ENCODE measurements around the gene ARHGAP25.

DNA sequence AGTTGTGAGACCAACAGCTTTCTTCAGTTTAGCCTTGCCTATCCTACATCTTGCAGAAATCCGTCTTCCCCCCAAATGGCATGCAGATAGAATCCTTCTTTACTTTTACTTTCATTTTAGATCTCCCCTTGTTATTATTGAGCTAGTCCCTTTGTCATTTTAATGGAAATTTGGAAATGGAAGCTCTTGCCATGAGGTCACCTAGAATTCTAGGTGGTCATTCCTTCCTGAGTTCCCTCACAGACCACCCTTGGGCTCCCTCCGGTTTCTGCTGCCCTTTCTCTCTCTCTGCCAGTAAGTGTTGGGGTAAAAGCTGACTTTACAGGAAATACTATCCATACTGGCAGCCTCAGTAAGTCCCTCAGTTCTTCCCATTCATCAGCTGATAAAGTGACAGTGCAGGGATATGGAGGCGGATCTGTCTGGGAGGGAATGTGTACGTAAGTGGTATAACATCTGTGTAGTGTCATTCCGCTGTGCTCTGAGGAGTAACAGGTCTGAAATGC, 30.2 kb downstream of the ARHGAP25 start:
- TF ChIP-seq, protein P1, sequence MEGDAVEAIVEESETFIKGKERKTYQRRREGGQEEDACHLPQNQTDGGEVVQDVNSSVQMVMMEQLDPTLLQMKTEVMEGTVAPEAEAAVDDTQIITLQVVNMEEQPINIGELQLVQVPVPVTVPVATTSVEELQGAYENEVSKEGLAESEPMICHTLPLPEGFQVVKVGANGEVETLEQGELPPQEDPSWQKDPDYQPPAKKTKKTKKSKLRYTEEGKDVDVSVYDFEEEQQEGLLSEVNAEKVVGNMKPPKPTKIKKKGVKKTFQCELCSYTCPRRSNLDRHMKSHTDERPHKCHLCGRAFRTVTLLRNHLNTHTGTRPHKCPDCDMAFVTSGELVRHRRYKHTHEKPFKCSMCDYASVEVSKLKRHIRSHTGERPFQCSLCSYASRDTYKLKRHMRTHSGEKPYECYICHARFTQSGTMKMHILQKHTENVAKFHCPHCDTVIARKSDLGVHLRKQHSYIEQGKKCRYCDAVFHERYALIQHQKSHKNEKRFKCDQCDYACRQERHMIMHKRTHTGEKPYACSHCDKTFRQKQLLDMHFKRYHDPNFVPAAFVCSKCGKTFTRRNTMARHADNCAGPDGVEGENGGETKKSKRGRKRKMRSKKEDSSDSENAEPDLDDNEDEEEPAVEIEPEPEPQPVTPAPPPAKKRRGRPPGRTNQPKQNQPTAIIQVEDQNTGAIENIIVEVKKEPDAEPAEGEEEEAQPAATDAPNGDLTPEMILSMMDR (conservative IDR thresholded peaks at IDR 0.05): no peak
- TF ChIP-seq EZH2 (IDR thresholded peaks at IDR 0.05; ENCODE audit: low read depth): no peak

Measured in PC-9 (cell line).